Prostate gland (tissue), 2 donors: ENCODE results near the gene RGSL1. TPM values are rescaled to one million over a fixed set of nuclear protein-coding genes. Genes with fewer than 3 reads are reported as not detected.

Source experiments
- DNase-seq: peaks from one replicate; pipeline ENCODE4 v3.0.0-alpha.2; 2019; ENCODE audit warnings: low spot score
- H3K27ac ChIP-seq, 2 donors: fragments of 200-600 bp; sonication (generic); 2 replicates each; pipeline ENCODE4 v1.5.1; 2017 to 2019
- H3K27me3 ChIP-seq: fragments of 200-600 bp; sonication (generic); replicated peaks from 2 replicates; pipeline ENCODE4 v1.5.1; 2019; ENCODE audit not compliant: insufficient read depth
- H3K36me3 ChIP-seq, 2 donors: fragments of 200-600 bp; sonication (generic); 1 replicate in 1 of 2; 2 replicates in 1 of 2; pipeline versions ENCODE4 v1.5.1 to v1.8.1; 2017 to 2019
- H3K4me1 ChIP-seq: fragments of 200-600 bp; sonication (generic); replicated peaks from 2 replicates; pipeline ENCODE4 v1.5.1; 2019
- H3K4me3 ChIP-seq, 2 donors: fragments of 200-600 bp; sonication (generic); 2 replicates each; pipeline ENCODE4 v1.5.1; 2017 to 2019
- H3K9me3 ChIP-seq: fragments of 200-600 bp; sonication (generic); 2 replicates; pipeline ENCODE4 v1.5.1; 2017
- CTCF ChIP-seq, 4 experiments: fragments of 200-600 bp in 2 of 4; fragments of 450-650 bp in 2 of 4; sonication (generic) in 2 of 4; IDR thresholded peaks; 1 replicate in 3 of 4; 2 replicates in 1 of 4; pipeline ENCODE4 v1.5.1; 2016 to 2019; ENCODE audit warnings: antibody characterized with exemption in 4 of 4, mild to moderate bottlenecking in 2 of 4, moderate library complexity in 2 of 4
- POLR2A ChIP-seq: fragments of 450-650 bp; IDR thresholded peaks from one replicate; pipeline ENCODE4 v1.6.1; 2016; ENCODE audit warnings: antibody characterized with exemption, mild to moderate bottlenecking
- POLR2AphosphoS5 ChIP-seq: sonication (generic); formaldehyde crosslinking; IDR thresholded peaks from one replicate; pipeline ENCODE4 v1.6.1; 2017; ENCODE audit warnings: antibody characterized with exemption
- WGBS: methylation state at CpG from one replicate; pipeline ENCODE4 v1.1.5; 2018; 5-methylcytosine and 5-hydroxymethylcytosine counted together
- intact Hi-C: fragments of 100-400 bp; cut with DNase I; formaldehyde crosslinking; loops from one replicate; pipeline ENCODE4 v1.14.2; 2022
- total RNA-seq, 2 donors: library from RNA; depleted of rRNA; stranded (reverse); fragments of >200 nt; gene quantifications; one replicate each; pipeline ENCODE4 v1.1.0, GENCODE V29; 2016

RGSL1 gene
- total RNA-seq, 2 donors from 2014 or later: 1.2 TPM; not detected in 1

- Histone ChIP-seq H3K27ac (peak overlapping the region; percentile 95 to 98), H3K4me1 (no peaks in the 10 kb centered on the region), H3K27me3 (no peaks in the 10 kb centered on the region), H3K4me3 (peak overlapping the region; percentile 60 to 69), H3K9me3 (no peaks in the 10 kb centered on the region), H3K36me3 (no peaks in the 10 kb centered on the region)
- DNase-seq: no peak
- intact Hi-C loops: loop anchor here (5.0 kb wide), 2 partner anchors 446 to 501 kb away; no protein-coding TSS in a partner anchor
- WGBS: 59% methylated on average over 4 of the region's 4 CpGs
- TF ChIP-seq POLR2AphosphoS5 (no peak), POLR2A (no peak), CTCF (IDR thresholded peaks at IDR 0.05) (no peak)
Observed at GRCh38 chr1:182587666-182588499, 137.9 kb downstream of the RGSL1 start.

- WGBS: 4% methylated on average over 20 of the region's 20 CpGs
- intact Hi-C loops: loop anchor here (5.0 kb wide), 2 partner anchors 446 to 501 kb away; no protein-coding TSS in a partner anchor
Observed at GRCh38 chr1:182588500-182589396, 138.8 kb downstream of the RGSL1 start, which contains the start of gene RNASEL. Gene RNASEL (minus strand): TSS chr1:182589256. CDS start chr1:182586806, 2,450 bp downstream.

GRCh38 chr1:182589520-182589919, 139.6 kb downstream of the RGSL1 start:
- Histone ChIP-seq H3K4me3 (peak overlapping the region; percentile 60 to 69), H3K27me3 (no peaks in the 10 kb centered on the region), H3K27ac (peak overlapping the region; percentile 95 to 98), H3K4me1 (no peaks in the 10 kb centered on the region), H3K9me3 (no peaks in the 10 kb centered on the region), H3K36me3 (no peaks in the 10 kb centered on the region)
- intact Hi-C loops: loop anchor here (5.0 kb wide), 2 partner anchors 447 to 502 kb away; no protein-coding TSS in a partner anchor
- 92% methylated on average over 3 of the region's 3 CpGs for WGBS
- TF ChIP-seq CTCF (IDR thresholded peaks at IDR 0.05) (no peak), POLR2A (no peak), POLR2AphosphoS5 (no peak)
- no peak for DNase-seq

More at GRCh38 chr1:182588500-182589396, 138.8 kb downstream of the RGSL1 start, which contains the start of gene RNASEL:
- H3K4me3 ChIP-seq: peak within 1 kb of the TSS; percentile 60 to 69
- no peaks in the 10 kb centered on the region for H3K27me3 ChIP-seq
- DNase-seq: peak; percentile 76
- peak within 1 kb of the TSS; percentile 95 to 98 for H3K27ac ChIP-seq
- no peaks in the 10 kb centered on the region for H3K9me3 ChIP-seq
- no peaks in the 10 kb centered on the region for H3K4me1 ChIP-seq
- no peaks in the 10 kb centered on the region for H3K36me3 ChIP-seq
- TF ChIP-seq POLR2A (peak; percentile 50), CTCF (IDR thresholded peaks at IDR 0.05) (peak in 1 of 4 experiments; percentile 13), POLR2AphosphoS5 (peak; percentile 69)

GRCh38 chr1:182589931-182590330, 140.0 kb downstream of the RGSL1 start:
- WGBS: 97% methylated on average over 5 of the region's 5 CpGs
- Histone ChIP-seq H3K27me3 (no peaks in the 10 kb centered on the region), H3K4me3 (no peak overlapping the region), H3K36me3 (no peaks in the 10 kb centered on the region), H3K4me1 (no peaks in the 10 kb centered on the region), H3K9me3 (no peaks in the 10 kb centered on the region), H3K27ac (no peak overlapping the region)
- intact Hi-C loops: loop anchor here (5.0 to 10.0 kb wide), 3 partner anchors 195 to 503 kb away; partner anchors contain the start of gene GLUL
- DNase-seq: no peak
- no peak for TF ChIP-seq POLR2AphosphoS5
- TF ChIP-seq POLR2A: no peak
- no peak for TF ChIP-seq CTCF (IDR thresholded peaks at IDR 0.05)
